22Rv1 (cell line): Measurements from ENCODE around the gene S100P.

Experiments used
- H3K27ac ChIP-seq: fragments of 450-650 bp; 2 replicates; pipeline ENCODE4 v1.5.1; 2017
- CTCF ChIP-seq: fragments of 450-650 bp; IDR thresholded peaks from 2 replicates; pipeline ENCODE4 v1.5.1; 2017; ENCODE audit warnings: mild to moderate bottlenecking
- ZFX ChIP-seq: fragments of 450-650 bp; IDR thresholded peaks from 2 replicates; pipeline ENCODE4 v1.6.1; 2017; ENCODE audit warnings: antibody characterized with exemption, borderline replicate concordance

Gene S100P

GRCh38 chr4:6742989-6743388, 49.3 kb downstream of the S100P start:
- TF ChIP-seq CTCF, result no peak
- TF ChIP-seq ZFX, result no peak

More at GRCh38 chr4:6742989-6743388, 49.3 kb downstream of the S100P start:
- no peak overlapping the region for H3K27ac ChIP-seq
